Body of pancreas (tissue), 4 donors: ENCODE measurements around the gene MEGF10.

ENCODE experiments used
- CTCF ChIP-seq, 7 experiments: fragments of 450-650 bp in 4 of 7; fragments of 200-600 bp in 3 of 7; sonication (generic) in 3 of 7; IDR thresholded peaks; one replicate each; pipeline ENCODE4 v1.5.1; 2016 to 2019; ENCODE audit warnings: antibody characterized with exemption in 7 of 7
- POLR2A ChIP-seq, 3 donors: fragments of 450-650 bp; IDR thresholded peaks; one replicate each; pipeline ENCODE4 v1.6.1; 2016; ENCODE audit warnings: antibody characterized with exemption in 3 of 3, mild to moderate bottlenecking in 2 of 3

GRCh38 chr5:127281609-127282008 is 9.0 kb upstream of the MEGF10 start:
- no peak for TF ChIP-seq CTCF (IDR thresholded peaks at IDR 0.05)
- TF ChIP-seq POLR2A (IDR thresholded peaks at IDR 0.05), result no peak
